SK-MEL-5 (cell line): ENCODE data around the gene ANXA6. TPM values are rescaled to one million over a fixed set of nuclear protein-coding genes. Genes with fewer than 3 reads are reported as not detected.
A peak's percentile ranks its signal among the peaks of the same experiment; 100 is the strongest.

Source experiments
- DNase-seq: peaks from one replicate; pipeline ENCODE4 v3.0.0-alpha.2; 2016; ENCODE audit warnings: low read depth, low spot score
- in situ Hi-C: cut with HindIII; loops from 2 replicates; pipeline ENCODE4 v1.10.0; 2016; ENCODE audit warnings: low sequenced_read_pairs, high pct_unique_total_duplicates, low pct_unique_long_range_greater_than_20kb
- total RNA-seq: library from RNA; depleted of rRNA; stranded (reverse); fragments of >200 nt; shearing (Covaris generic); gene quantifications from 2 replicates; pipeline ENCODE4 v1.2.3, GENCODE V29; 2014; rRNA removed

Gene ANXA6
- total RNA-seq, 1 experiment from 2014 or later: 88.4 TPM

- in situ Hi-C loops: no loop called here
- DNase-seq: no peak
Observed at GRCh38 chr5:151051931-151052608, 105.5 kb downstream of the ANXA6 start.

- DNase-seq: peak; percentile 83
Observed at GRCh38 chr5:151051066-151051930, 106.3 kb downstream of the ANXA6 start.

More at GRCh38 chr5:151051066-151051930, 106.3 kb downstream of the ANXA6 start:
- in situ Hi-C loops: no loop called here

Other genes with a start within 250 kb of the ANXA6 start
- 0.13 and 1.2 TPM in 2 replicates for gene GPX3, start 137.2 kb downstream of the ANXA6 start, total RNA-seq
- 40.4 and 43.9 TPM in 2 replicates for gene TNIP1, start 76.7 kb downstream of the ANXA6 start, total RNA-seq
- gene CCDC69, start 66.3 kb upstream of the ANXA6 start, total RNA-seq: 1.1 TPM in 2 replicates
- gene GM2A, start 95.4 kb upstream of the ANXA6 start, total RNA-seq: 93.4 and 96.2 TPM in 2 replicates
- gene SLC36A3, start 146.0 kb upstream of the ANXA6 start, total RNA-seq: not detected in 2 replicates
- gene SLC36A2, start 189.8 kb upstream of the ANXA6 start, total RNA-seq: not detected in 2 replicates